Measurements from ENCODE around the gene COL25A1.
"Not testable (repeated sequence)": the region's sequence is repeated elsewhere in the genome, so short reads cannot be mapped to it uniquely, and the experiment has no call there.

COL25A1 gene

GRCh38 chr4:108906866-108907367 lies 395.5 kb downstream of the COL25A1 start:
- no peak for DNase-seq (ENCODE audit: low spot score)

DNA sequence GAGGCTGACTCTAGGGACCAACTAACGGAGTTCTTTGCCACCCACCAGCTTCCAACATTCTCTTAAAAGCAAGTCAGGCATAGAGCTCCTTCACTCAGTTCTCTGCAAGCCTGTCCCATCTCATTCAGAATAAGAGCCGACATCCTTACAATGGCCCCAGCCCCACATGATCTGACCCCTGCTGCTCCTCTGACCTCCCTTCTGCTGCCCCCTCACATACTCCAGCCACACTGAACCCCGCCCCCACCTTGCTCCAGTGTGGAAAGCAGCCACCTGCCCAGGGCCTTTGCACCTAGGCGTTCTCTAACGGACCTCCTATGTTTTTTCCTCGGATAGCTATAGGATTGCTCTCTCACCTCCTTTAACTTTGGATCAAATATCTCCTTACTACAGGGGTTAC lies 396.5 kb downstream of the COL25A1 start:
- no peak for DNase-seq (ENCODE audit: low spot score)

DNA sequence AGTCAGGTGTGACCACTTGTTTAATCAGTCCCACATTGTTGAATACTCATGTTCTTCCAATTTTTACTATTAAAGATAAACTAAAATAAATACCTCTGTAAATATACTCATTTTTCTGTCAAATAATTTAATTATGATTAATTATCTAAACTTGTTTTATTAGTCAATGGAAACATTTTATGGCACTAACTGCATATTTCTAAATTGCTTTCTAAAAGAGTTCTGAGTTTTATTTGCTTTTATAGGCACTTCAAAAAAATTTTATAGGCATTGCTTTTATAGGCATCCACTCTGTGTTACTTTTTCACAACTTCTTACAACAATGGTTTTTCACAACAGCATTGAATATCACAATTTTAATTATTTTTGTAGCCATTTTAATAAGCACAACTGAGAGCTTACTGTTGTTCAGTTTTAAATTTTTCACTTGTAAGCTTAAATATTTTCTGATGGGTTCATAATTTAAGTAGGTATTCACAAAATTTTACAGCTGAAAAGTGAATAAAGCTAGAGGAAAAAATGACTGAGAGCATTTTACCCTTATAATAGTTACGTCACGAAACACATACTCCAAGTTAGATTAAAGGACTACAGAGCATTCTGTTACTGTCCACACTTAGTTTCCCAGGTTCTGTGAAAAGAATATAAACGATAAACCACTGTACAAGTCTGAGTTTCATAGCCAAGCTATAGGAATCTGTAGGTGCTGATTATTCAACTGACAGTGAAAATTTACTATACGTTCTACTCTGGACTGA lies 398.8 kb downstream of the COL25A1 start:
- no peak for DNase-seq (ENCODE audit: low spot score)

- DNase-seq (ENCODE audit: low spot score) = no peak
Observed at GRCh38 chr4:108902769-108903168, 399.7 kb downstream of the COL25A1 start.

- DNase-seq (ENCODE audit: low spot score) = no peak
Observed at GRCh38 chr4:108901291-108901690, 401.2 kb downstream of the COL25A1 start.

DNA sequence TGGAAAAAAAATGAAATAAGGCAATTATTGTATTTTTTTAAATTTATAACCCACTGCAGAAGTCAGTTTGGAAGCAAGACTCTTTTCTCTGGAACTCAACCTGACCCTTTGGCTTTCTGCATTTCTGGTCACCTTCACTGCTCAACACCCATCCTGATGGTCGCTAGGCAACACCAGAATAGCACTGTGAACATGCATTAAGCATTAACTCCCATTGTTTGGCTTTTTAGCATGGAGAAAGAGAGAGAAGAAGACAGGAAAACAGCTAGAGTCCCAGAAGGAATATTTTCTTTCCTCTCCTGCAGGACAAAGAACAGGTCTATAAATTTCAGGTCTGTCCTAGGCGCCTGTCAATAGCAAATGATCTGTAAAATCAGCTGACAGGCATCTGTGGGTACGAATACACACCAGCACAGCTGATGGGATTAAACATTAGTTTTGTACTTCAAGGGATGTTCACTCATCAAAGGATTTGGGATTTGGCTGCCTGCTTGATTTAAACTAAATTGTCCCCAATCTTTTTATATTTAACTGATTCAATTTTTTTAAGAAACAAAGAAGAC lies 402.4 kb downstream of the COL25A1 start:
- DNase-seq (ENCODE audit: low spot score) = no peak

- no peak for DNase-seq (ENCODE audit: low spot score)
Observed at GRCh38 chr4:108893468-108893867, 409.0 kb downstream of the COL25A1 start.

DNA sequence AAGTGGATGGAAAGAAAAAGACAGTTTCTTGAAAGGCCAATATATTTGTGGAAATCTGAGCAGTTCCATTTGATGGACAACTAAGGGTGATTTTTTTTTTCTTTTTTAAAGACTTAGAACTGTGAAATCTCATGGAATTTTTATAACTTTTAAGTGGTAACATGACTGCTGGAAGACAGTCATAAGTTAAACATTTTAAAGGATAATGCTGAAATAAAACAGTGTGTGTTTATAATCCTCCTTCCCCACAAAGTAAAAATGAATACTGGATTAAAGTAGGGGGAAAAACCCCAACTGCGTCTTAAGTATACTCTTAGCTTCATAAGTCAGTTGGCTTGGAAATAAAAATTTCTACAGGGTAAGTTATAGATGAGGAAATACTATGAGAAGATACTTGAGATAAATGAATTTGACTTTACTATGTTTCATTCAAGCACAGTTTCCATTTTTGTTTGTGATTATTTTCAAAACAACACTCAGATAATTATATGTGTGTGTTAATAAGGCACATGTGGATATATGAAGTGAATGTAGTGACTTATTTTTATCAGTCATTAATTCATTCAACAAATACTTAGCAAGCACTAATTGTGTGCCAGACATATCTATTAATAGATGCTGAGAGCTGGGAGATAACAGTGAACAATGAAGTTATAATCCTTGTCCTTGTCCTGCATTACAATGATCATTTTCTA lies 410.4 kb downstream of the COL25A1 start:
- DNase-seq (ENCODE audit: low spot score) = no peak

GRCh38 chr4:108890484-108890881 lies 412.0 kb downstream of the COL25A1 start:
- DNase-seq (ENCODE audit: low spot score) = no peak

DNA sequence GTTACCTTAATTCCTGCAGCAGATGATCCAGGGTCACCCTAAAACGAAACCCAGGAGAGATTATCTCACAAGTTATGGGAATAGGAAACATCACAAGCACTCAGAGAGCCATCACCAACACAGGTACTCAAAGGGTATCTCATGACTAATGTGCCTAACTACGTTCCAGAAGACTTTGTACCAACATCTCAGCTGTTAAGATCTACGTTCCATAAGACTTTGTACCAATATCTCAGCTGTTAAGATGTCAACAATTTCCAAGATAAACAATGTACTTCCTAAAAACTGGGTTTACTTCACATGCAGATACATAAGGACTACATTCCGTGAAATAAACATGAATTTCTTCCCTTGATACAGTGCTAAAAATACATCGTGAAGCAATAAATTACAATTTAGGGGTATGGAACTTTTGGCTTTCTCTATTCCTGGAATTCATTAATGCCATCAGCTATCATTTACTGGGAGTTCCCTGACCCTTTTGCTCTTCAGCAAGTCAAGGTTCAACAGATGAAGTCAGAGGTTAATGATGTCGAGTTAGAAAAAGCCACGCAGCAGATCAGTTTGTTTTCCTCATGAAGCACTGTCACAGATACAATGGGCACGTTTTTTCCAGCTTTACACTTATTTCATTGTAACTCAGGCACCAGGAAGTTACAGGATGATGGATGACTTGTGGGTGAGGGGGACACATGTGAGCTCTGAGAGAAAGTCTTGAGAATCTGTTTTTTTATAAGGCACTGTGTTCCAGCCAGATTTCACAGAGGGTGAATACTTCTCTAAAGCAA lies 412.6 kb downstream of the COL25A1 start:
- no peak for DNase-seq (ENCODE audit: low spot score)

- DNase-seq (ENCODE audit: low spot score) = no peak
Observed at GRCh38 chr4:108888769-108889168, 413.7 kb downstream of the COL25A1 start.

GRCh38 chr4:108887034-108887433 lies 415.4 kb downstream of the COL25A1 start:
- DNase-seq (ENCODE audit: low spot score) = no peak

DNA sequence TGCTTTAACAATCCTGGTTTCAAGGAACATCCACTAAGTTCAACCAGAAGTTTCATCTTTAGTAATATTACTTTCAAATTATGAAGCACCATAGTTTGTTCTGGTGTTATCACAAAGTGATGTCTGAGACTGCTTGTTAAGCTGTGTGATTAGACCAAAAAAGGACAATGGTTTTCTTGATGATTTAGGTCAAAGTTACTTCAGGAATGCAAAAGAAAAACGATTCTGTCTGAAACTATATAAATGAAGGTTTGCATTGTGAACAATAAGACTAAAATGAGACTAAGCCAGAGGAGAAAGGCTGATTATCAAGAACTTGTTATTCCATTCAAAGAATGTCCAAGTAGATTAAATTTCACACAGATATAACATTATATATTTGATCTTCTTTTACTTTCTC lies 417.2 kb downstream of the COL25A1 start:
- DNase-seq (ENCODE audit: low spot score) = peak; percentile 11

- no peak for DNase-seq (ENCODE audit: low spot score)
Observed at GRCh38 chr4:108884596-108884995, 417.9 kb downstream of the COL25A1 start.

- no peak for DNase-seq (ENCODE audit: low spot score)
Observed at GRCh38 chr4:108881986-108882385, 420.5 kb downstream of the COL25A1 start.

- DNase-seq (ENCODE audit: low spot score) = peak; percentile 31
Observed at GRCh38 chr4:108881190-108881589, 421.3 kb downstream of the COL25A1 start.

- no peak for DNase-seq (ENCODE audit: low spot score)
Observed at GRCh38 chr4:108878806-108879205, 423.7 kb downstream of the COL25A1 start.

DNA sequence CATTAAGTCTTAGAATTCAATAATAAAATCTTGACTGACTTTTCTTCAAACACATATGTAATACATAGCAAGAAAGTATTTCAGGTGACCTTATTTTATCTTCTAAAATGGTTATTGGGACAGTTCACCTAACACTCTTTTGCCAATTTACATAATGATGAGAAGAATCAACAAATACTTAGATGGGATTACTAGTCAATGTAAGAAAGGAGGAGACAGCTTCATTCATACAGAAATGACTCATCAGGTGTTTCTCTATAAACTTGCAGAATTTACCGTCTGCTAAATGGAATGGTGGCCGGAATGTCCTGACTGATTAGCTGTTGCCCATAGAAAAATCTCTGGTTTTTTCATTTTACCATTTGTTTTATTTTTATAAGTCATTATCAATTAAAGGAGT lies 424.6 kb downstream of the COL25A1 start:
- DNase-seq (ENCODE audit: low spot score) = no peak

GRCh38 chr4:108874806-108875205 lies 427.7 kb downstream of the COL25A1 start:
- DNase-seq (ENCODE audit: low spot score) = no peak

- not testable (repeated sequence) for DNase-seq (ENCODE audit: low spot score)
Observed at GRCh38 chr4:108869970-108870369, 432.5 kb downstream of the COL25A1 start.

GRCh38 chr4:108868606-108869227 lies 433.7 kb downstream of the COL25A1 start:
- no peak for DNase-seq (ENCODE audit: low spot score)

GRCh38 chr4:108867476-108867875 lies 435.0 kb downstream of the COL25A1 start:
- DNase-seq (ENCODE audit: low spot score) = no peak
